ENCODE data around the gene ZBTB20. TPM values are rescaled to one million over a fixed set of nuclear protein-coding genes. Genes with fewer than 3 reads are reported as not detected.

Gene ZBTB20
- total and polyA plus RNA-seq, 2 donors (not counting 1 experiment from before 2014, with no cell fraction given) = 4.0 to 123 TPM

GRCh38 chr3:114411811-114412803, 735.0 kb downstream of the ZBTB20 start:
- Histone ChIP-seq H3K4me2 (replicated peaks; ENCODE audit: low read depth, low read length, poor library complexity, severe bottlenecking) (no peak overlapping the region), H3K79me2 (ENCODE audit: control insufficient read depth, insufficient read depth, low read length) (peaks cover 9% of the 10 kb centered on the region), H3K36me3 (replicated peaks in 1 of 2; ENCODE audit: control extremely low read depth in 1 of 2, control insufficient read depth in 1 of 2, extremely low read depth in 1 of 2, insufficient read depth in 2 of 2, low read length in 1 of 2) (no peaks in the 10 kb centered on the region), H4K20me1 (ENCODE audit: control insufficient read depth, insufficient read depth, low read length, poor library complexity, severe bottlenecking) (no peaks in the 10 kb centered on the region), H3K27ac (ENCODE audit: low read length in 2 of 2) (no peak overlapping the region), H2AFZ (ENCODE audit: insufficient read depth, low read depth, low read length, poor library complexity, severe bottlenecking) (no peak overlapping the region), H3K4me1 (ENCODE audit: control insufficient read depth in 2 of 2, insufficient read depth in 2 of 2, low read length in 2 of 2) (no peaks in the 10 kb centered on the region), H3K9me3 (ENCODE audit: control extremely low read depth in 1 of 3, control insufficient read depth in 2 of 3, insufficient read depth in 1 of 3, low read length in 2 of 3) (no peaks in the 10 kb centered on the region), H3K4me3 (ENCODE audit: control extremely low read depth in 1 of 5, extremely low read depth in 1 of 5, insufficient read depth in 1 of 5, low read depth in 2 of 5, low read length in 4 of 5) (no peak overlapping the region), H3K27me3 (replicated peaks in 1 of 4; ENCODE audit: control extremely low read depth in 1 of 4, control insufficient read depth in 3 of 4, insufficient read depth in 4 of 4, low read length in 3 of 4) (no peaks in the 10 kb centered on the region), H3K9ac (ENCODE audit: low read length) (no peak overlapping the region)
- TF ChIP-seq EZH2 (IDR thresholded peaks at IDR 0.05; ENCODE audit: borderline replicate concordance, insufficient read depth, low read depth, low read length, poor library complexity, severe bottlenecking) = no peak
- TF ChIP-seq, protein P1, sequence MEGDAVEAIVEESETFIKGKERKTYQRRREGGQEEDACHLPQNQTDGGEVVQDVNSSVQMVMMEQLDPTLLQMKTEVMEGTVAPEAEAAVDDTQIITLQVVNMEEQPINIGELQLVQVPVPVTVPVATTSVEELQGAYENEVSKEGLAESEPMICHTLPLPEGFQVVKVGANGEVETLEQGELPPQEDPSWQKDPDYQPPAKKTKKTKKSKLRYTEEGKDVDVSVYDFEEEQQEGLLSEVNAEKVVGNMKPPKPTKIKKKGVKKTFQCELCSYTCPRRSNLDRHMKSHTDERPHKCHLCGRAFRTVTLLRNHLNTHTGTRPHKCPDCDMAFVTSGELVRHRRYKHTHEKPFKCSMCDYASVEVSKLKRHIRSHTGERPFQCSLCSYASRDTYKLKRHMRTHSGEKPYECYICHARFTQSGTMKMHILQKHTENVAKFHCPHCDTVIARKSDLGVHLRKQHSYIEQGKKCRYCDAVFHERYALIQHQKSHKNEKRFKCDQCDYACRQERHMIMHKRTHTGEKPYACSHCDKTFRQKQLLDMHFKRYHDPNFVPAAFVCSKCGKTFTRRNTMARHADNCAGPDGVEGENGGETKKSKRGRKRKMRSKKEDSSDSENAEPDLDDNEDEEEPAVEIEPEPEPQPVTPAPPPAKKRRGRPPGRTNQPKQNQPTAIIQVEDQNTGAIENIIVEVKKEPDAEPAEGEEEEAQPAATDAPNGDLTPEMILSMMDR (IDR thresholded peaks at IDR 0.05) = no peak
- Mint-ChIP-seq H3K27ac (no peak overlapping the region), H3K27me3 (no peaks in the 10 kb centered on the region), H3K4me1 (peaks cover 40% of the 10 kb centered on the region), H3K9me3 (ENCODE audit: insufficient read depth) (no peaks in the 10 kb centered on the region), H3K4me3 (no peak overlapping the region)
- no peak for ATAC-seq (ENCODE audit: low read depth)
- intact Hi-C loops (cut with micrococcal nuclease) = no loop called here
- WGBS (ENCODE audit: insufficient coverage) = 85% methylated on average over 8 of the region's 9 CpGs
- ChIA-PET POLR2A (no interaction called here), CTCF (no interaction called here)
- DNase-seq = no peak

DNA sequence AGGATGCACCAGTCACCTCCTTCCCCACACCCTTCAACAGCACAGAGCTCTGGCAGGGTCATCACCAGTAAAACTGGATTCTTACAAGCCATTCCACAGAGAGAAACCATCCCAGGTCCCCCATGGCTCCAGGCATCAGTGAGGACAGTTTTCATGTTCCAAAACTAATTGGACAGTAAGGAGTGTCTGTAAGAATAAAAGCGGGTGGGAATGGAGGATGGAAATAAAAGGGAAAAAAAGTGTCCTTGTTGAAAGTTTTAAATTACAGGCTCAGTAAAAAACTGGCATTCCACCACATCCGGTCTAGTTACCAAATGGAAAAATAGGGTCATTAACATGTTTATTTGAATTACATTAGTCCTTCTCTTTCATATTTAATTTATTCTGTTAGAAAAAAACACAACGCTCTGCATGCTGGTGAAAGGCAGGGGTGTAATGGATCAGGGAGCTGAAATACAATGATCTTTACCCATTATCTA, 735.9 kb downstream of the ZBTB20 start:
- TF ChIP-seq, protein P1 (IDR thresholded peaks at IDR 0.05) = no peak
- TF ChIP-seq EZH2 (IDR thresholded peaks at IDR 0.05; ENCODE audit: borderline replicate concordance, insufficient read depth, low read depth, low read length, poor library complexity, severe bottlenecking) = no peak

More for the DNA sequence above, 735.9 kb downstream of the ZBTB20 start:
- ChIA-PET CTCF (interaction anchor here (1.0 to 1.2 kb wide), 3 partner anchors 7 to 36 kb away, joined by 3 to 6 read pairs (median 3); no protein-coding TSS in a partner anchor), POLR2A (no interaction called here)
- no peak overlapping the region for H3K4me3 ChIP-seq (ENCODE audit: control extremely low read depth in 1 of 5, extremely low read depth in 1 of 5, insufficient read depth in 1 of 5, low read depth in 2 of 5, low read length in 4 of 5)
- Mint-ChIP-seq H3K27ac (no peak overlapping the region), H3K27me3 (no peaks in the 10 kb centered on the region), H3K9me3 (ENCODE audit: insufficient read depth) (no peaks in the 10 kb centered on the region), H3K4me1 (peaks cover 40% of the 10 kb centered on the region), H3K4me3 (no peak overlapping the region)
- H3K4me2 ChIP-seq (replicated peaks; ENCODE audit: low read depth, low read length, poor library complexity, severe bottlenecking) = no peak overlapping the region
- no peak overlapping the region for H2AFZ ChIP-seq (ENCODE audit: insufficient read depth, low read depth, low read length, poor library complexity, severe bottlenecking)
- no peak overlapping the region for H3K27ac ChIP-seq (ENCODE audit: low read length in 2 of 2)
- no peak overlapping the region for H3K9ac ChIP-seq (ENCODE audit: low read length)
- no peak for DNase-seq
- ATAC-seq (ENCODE audit: low read depth) = no peak
- intact Hi-C loops (cut with micrococcal nuclease) = no loop called here
- no peaks in the 10 kb centered on the region for H3K36me3 ChIP-seq (replicated peaks in 1 of 2; ENCODE audit: control extremely low read depth in 1 of 2, control insufficient read depth in 1 of 2, extremely low read depth in 1 of 2, insufficient read depth in 2 of 2, low read length in 1 of 2)
- no peaks in the 10 kb centered on the region for H3K27me3 ChIP-seq (replicated peaks in 1 of 4; ENCODE audit: control extremely low read depth in 1 of 4, control insufficient read depth in 3 of 4, insufficient read depth in 4 of 4, low read length in 3 of 4)
- H3K9me3 ChIP-seq (ENCODE audit: control extremely low read depth in 1 of 3, control insufficient read depth in 2 of 3, insufficient read depth in 1 of 3, low read length in 2 of 3) = no peaks in the 10 kb centered on the region
- no peaks in the 10 kb centered on the region for H4K20me1 ChIP-seq (ENCODE audit: control insufficient read depth, insufficient read depth, low read length, poor library complexity, severe bottlenecking)
- peaks cover 9% of the 10 kb centered on the region for H3K79me2 ChIP-seq (ENCODE audit: control insufficient read depth, insufficient read depth, low read length)
- H3K4me1 ChIP-seq (ENCODE audit: control insufficient read depth in 2 of 2, insufficient read depth in 2 of 2, low read length in 2 of 2) = no peaks in the 10 kb centered on the region
- WGBS (ENCODE audit: insufficient coverage) = 100% methylated on average over 1 of the region's 3 CpGs

All from B cell (primary cell).